MM.1S (cell line): ENCODE results near the gene VEGFB.
A peak's percentile ranks its signal among the peaks of the same experiment; 100 is the strongest.

Experiments used
- DNase-seq: peaks from one replicate; pipeline ENCODE4 v3.0.0-alpha.2; 2015
- H2AFZ ChIP-seq: fragments of 300-600 bp; sonication (generic); 2 replicates; pipeline ENCODE4 v1.6.0; 2016; ENCODE audit warnings: antibody characterized with exemption, low read length
- H3F3A ChIP-seq: fragments of 300-600 bp; sonication (generic); 2 replicates; pipeline ENCODE4 v1.6.1; 2016; ENCODE audit warnings: mild to moderate bottlenecking, antibody characterized with exemption, low read length, moderate library complexity, mixed read lengths; ENCODE audit not compliant: insufficient read depth
- H3K27ac ChIP-seq: fragments of 300-600 bp; sonication (generic); 2 replicates; pipeline ENCODE4 v1.5.1; 2016; ENCODE audit warnings: mild to moderate bottlenecking, low read length
- H3K27me3 ChIP-seq: fragments of 300-600 bp; sonication (generic); replicated peaks from 2 replicates; pipeline ENCODE4 v1.6.0; 2016; ENCODE audit warnings: low read length; ENCODE audit not compliant: insufficient read depth
- H3K36me3 ChIP-seq: fragments of 300-600 bp; sonication (generic); replicated peaks from 2 replicates; pipeline ENCODE4 v1.6.1; 2016; ENCODE audit warnings: mild to moderate bottlenecking, low read length, mixed read lengths; ENCODE audit not compliant: insufficient read depth
- H3K4me1 ChIP-seq: fragments of 300-600 bp; sonication (generic); 2 replicates; pipeline ENCODE4 v1.6.1; 2016; ENCODE audit warnings: low read length, mixed read lengths
- H3K4me2 ChIP-seq: fragments of 300-600 bp; sonication (generic); 2 replicates; pipeline ENCODE4 v1.6.0; 2016; ENCODE audit warnings: low read depth, low read length
- H3K4me3 ChIP-seq: fragments of 300-600 bp; sonication (generic); 2 replicates; pipeline ENCODE4 v1.5.1; 2016; ENCODE audit warnings: low read length, mixed read lengths
- H3K79me2 ChIP-seq: fragments of 300-600 bp; sonication (generic); 2 replicates; pipeline ENCODE4 v1.6.1; 2016; ENCODE audit warnings: mixed run types, low read length, mixed read lengths
- H3K9ac ChIP-seq: fragments of 300-600 bp; sonication (generic); 2 replicates; pipeline ENCODE4 v1.6.1; 2016; ENCODE audit warnings: low read length, mixed read lengths
- H3K9me2 ChIP-seq: fragments of 300-600 bp; sonication (generic); replicated peaks from 2 replicates; pipeline ENCODE4 v1.6.1; 2016; ENCODE audit warnings: mild to moderate bottlenecking, low read length, mixed read lengths; ENCODE audit not compliant: insufficient read depth
- H3K9me3 ChIP-seq: fragments of 300-600 bp; sonication (generic); replicated peaks from 2 replicates; pipeline ENCODE4 v1.6.1; 2016; ENCODE audit warnings: mild to moderate bottlenecking, low read length, mixed read lengths; ENCODE audit not compliant: insufficient read depth
- H4K20me1 ChIP-seq: fragments of 300-600 bp; sonication (generic); 2 replicates; pipeline ENCODE4 v1.6.1; 2016; ENCODE audit warnings: mild to moderate bottlenecking, low read length, moderate library complexity, mixed read lengths; ENCODE audit not compliant: insufficient read depth
- EZH2 ChIP-seq: fragments of 300-600 bp; sonication (generic); optimal IDR thresholded peaks from 2 replicates; pipeline ENCODE3; 2017; ENCODE audit warnings: low read depth, mild to moderate bottlenecking, antibody characterized with exemption, low read length, mixed read lengths
- EZH2phosphoT487 ChIP-seq: fragments of 300-600 bp; sonication (generic); IDR thresholded peaks from 2 replicates; pipeline ENCODE4 v1.6.1; 2018; ENCODE audit warnings: antibody characterized with exemption, low read length
- TF ChIP-seq, protein P1 (sequence below): fragments of 300-600 bp; sonication (generic); IDR thresholded peaks from 2 replicates; pipeline ENCODE4 v1.5.1; 2016; ENCODE audit warnings: antibody characterized with exemption, low read length, mixed read lengths

The VEGFB gene

DNA sequence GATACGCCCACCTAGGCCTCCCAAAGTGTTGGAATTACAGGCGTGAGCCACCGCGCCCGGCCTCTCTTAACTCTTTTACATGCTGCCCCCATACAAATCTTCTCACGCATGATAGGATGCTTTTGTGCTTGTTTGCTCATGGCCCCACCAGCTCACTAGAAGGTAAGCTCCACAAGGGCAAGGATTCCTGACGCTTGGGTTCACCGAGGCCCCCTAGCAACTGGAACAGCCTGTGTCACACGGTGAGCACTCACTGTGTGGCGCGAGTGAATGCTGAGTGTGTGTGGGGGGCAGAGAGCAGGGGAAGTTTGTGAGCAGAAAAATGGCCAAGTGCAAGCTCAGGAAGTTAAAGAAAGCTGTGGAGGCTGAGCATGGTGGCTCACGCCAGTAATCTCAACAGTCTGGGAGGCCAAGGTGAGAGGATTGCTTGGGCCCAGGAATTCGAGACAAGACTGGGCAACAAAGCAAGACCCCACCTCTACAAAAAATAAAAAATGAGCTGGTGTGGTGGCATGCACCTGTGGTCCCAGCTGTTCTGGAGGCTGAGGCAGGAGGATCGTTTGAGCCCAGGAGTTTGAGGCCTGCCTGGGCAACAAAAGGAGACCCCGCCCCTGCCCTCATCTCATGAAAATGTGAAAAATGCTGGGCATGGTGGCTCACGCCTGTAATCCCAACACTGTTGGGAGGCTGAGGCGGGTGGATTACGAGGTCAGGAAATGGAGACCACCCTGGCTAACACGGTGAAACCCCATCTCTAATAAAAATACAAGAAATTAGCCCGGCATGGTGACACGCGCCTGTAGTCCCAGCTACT lies 47.8 kb downstream of the VEGFB start:
- TF ChIP-seq EZH2 = no peak
- TF ChIP-seq, protein P1, sequence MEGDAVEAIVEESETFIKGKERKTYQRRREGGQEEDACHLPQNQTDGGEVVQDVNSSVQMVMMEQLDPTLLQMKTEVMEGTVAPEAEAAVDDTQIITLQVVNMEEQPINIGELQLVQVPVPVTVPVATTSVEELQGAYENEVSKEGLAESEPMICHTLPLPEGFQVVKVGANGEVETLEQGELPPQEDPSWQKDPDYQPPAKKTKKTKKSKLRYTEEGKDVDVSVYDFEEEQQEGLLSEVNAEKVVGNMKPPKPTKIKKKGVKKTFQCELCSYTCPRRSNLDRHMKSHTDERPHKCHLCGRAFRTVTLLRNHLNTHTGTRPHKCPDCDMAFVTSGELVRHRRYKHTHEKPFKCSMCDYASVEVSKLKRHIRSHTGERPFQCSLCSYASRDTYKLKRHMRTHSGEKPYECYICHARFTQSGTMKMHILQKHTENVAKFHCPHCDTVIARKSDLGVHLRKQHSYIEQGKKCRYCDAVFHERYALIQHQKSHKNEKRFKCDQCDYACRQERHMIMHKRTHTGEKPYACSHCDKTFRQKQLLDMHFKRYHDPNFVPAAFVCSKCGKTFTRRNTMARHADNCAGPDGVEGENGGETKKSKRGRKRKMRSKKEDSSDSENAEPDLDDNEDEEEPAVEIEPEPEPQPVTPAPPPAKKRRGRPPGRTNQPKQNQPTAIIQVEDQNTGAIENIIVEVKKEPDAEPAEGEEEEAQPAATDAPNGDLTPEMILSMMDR = no peak
- TF ChIP-seq EZH2phosphoT487 = no peak

DNA sequence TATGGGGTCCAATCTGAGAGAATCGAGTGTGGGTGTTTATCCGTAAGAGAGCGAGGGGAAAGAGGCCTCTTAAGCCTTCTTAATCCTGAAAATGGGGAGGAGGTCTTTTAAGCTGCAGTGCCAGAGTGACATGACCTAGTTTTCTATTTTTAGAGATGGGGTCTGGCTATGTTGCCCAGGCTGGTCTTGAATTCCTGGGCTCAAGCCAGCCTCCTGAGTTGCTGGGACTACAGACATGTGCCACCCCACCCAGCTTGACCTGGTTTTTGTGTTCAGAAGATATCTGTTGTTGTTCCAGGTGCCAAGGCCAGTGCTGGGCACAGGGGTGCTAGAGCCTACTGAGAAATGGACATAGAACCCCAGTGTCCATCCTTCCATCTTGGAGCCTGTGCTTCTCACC lies 48.7 kb downstream of the VEGFB start:
- H4K20me1 ChIP-seq = no peaks in the 10 kb centered on the region
- no peak for DNase-seq
- no peaks in the 10 kb centered on the region for H3K36me3 ChIP-seq
- no peak overlapping the region for H2AFZ ChIP-seq
- H3K4me3 ChIP-seq = no peak overlapping the region; the same call in 1 of the 2 replicates
- H3K4me1 ChIP-seq = peaks cover 10% of the 10 kb centered on the region
- peak overlapping the region; percentile 100 for H3K4me2 ChIP-seq
- no peaks in the 10 kb centered on the region for H3K9me3 ChIP-seq
- peaks cover 32% of the 10 kb centered on the region for H3K79me2 ChIP-seq
- H3K27ac ChIP-seq = no peak overlapping the region
- H3K27me3 ChIP-seq = no peaks in the 10 kb centered on the region
- peaks cover 7% of the 10 kb centered on the region for H3F3A ChIP-seq
- TF ChIP-seq EZH2phosphoT487 (no peak), EZH2 (no peak)
- TF ChIP-seq, protein P1 = no peak
- peak overlapping the region; percentile 98; the same call in 1 of the 2 replicates for H3K9ac ChIP-seq
- no peaks in the 10 kb centered on the region for H3K9me2 ChIP-seq

More for the DNA sequence above, 47.8 kb downstream of the VEGFB start:
- Histone ChIP-seq H3K4me2 (no peak overlapping the region), H3K36me3 (no peaks in the 10 kb centered on the region), H4K20me1 (no peaks in the 10 kb centered on the region), H3K9me2 (no peaks in the 10 kb centered on the region), H3K9ac (no peak overlapping the region), H2AFZ (no peak overlapping the region), H3K79me2 (peaks cover 33% of the 10 kb centered on the region), H3F3A (peaks cover 7% of the 10 kb centered on the region), H3K9me3 (no peaks in the 10 kb centered on the region), H3K27me3 (no peaks in the 10 kb centered on the region), H3K4me1 (peaks cover 10% of the 10 kb centered on the region), H3K27ac (no peak overlapping the region), H3K4me3 (no peak overlapping the region)
- DNase-seq = no peak

DNA sequence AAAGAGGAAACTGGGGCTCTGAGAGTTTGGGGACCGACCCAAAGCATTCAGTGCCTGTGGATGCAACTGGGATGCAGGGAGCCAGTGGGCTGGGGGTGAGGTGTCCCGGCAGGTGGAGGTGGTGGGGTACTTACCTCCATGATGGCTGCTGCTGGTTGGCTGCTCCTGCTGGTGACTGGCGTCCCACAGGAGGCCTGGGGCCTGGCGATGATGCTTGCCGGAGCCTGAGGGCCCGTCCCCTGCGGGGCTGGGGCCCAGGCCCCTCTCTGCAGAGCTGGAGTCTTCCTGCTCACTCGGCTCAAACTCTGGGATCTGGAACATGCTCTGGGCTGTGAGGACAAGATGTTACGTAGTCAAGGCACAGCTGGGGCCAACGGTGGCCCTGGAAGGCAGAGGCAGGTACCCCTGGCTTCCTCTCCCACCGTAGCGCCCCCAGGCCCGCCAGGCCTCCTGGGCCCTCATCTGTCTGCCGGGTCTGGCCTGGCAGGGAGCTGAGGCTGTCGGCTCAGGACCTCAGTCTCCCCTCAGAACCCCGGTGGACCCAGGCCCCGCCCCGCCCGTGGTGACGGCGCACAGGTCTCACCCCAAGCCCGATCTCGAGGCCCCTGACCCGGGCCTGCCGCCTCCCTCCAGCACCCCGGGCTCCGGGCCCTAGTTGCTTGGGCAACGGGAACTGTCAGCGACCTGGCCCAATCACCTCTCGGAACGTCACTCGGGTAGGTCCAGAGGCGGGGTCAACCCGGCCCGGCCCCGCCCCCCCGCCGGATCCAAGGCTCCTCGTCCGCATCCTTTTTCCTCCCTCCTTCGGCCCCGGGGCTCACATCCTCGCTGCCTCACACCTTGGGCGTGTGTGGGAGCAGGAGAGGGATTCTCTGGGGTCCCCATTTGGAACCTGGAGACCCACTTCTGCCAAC lies 49.9 kb downstream of the VEGFB start, which contains the start of gene BAD:
Gene BAD, minus strand, starts transcription at position 618 of the 914 bp plus-strand sequence. Its CDS starts 297 bp downstream, at position 321.
- H3K27ac ChIP-seq = peak within 1 kb of the TSS; percentile 99
- H4K20me1 ChIP-seq = no peaks in the 10 kb centered on the region

More for the DNA sequence above, 49.9 kb downstream of the VEGFB start, which contains the start of gene BAD:
- peaks cover 7% of the 10 kb centered on the region for H3F3A ChIP-seq
- H3K4me2 ChIP-seq = peak within 1 kb of the TSS; percentile 100
- H3K36me3 ChIP-seq = no peaks in the 10 kb centered on the region
- peak; percentile 96 for DNase-seq
- H3K9me2 ChIP-seq = no peaks in the 10 kb centered on the region
- H3K9me3 ChIP-seq = no peaks in the 10 kb centered on the region
- TF ChIP-seq, protein P1 = no peak
- TF ChIP-seq EZH2 (no peak), EZH2phosphoT487 (no peak)
- peaks cover 29% of the 10 kb centered on the region for H3K79me2 ChIP-seq
- peak within 1 kb of the TSS; percentile 75 for H3K4me3 ChIP-seq
- no peaks in the 10 kb centered on the region for H3K27me3 ChIP-seq
- peak within 1 kb of the TSS; percentile 98 for H3K9ac ChIP-seq
- H2AFZ ChIP-seq = peak within 1 kb of the TSS; percentile 97
- peaks cover 10% of the 10 kb centered on the region for H3K4me1 ChIP-seq
